ENCODE measurements around the gene FOXP1. TPM values are rescaled to one million over a fixed set of nuclear protein-coding genes. Genes with fewer than 3 reads are reported as not detected.

FOXP1 gene
- total RNA-seq, 3 donors from 2014 or later: 61.9 to 267 (median 146) TPM

DNA sequence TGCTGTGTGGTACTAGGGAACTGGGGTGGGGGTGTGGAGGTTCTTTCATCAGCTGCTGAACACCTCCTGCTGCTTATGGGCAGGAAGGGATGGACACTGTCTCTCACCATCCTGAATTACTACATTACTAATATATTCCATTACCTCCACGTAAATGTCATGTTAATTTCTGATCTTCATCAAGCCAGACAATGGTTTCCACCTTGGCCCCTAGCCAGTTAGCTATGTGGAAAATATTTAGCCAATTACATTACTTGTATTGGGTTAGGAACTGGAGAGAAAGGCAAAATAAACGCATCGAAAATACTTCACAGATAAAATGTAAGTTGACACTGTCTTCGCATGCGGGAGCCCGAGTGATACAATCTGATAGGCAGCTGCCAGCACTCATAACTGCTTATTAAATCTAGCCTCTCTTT lies 95.1 kb downstream of the FOXP1 start:
- no peaks in the 10 kb centered on the region for H3K36me3 ChIP-seq
- intact Hi-C loops (cut with DNase I; ENCODE audit: low total_unique reads): no loop called here
- no peaks in the 10 kb centered on the region for H3K9me3 ChIP-seq
- H3K4me3 ChIP-seq: no peak overlapping the region
- H3K4me1 ChIP-seq: peaks cover 0 to 5% of the 10 kb centered on the region in 2 donors
- no peak overlapping the region for H3K27ac ChIP-seq
- no peak for TF ChIP-seq POLR2A (IDR thresholded peaks at IDR 0.05)
- TF ChIP-seq POLR2AphosphoS5 (IDR thresholded peaks at IDR 0.05): no peak
- TF ChIP-seq, protein P1, sequence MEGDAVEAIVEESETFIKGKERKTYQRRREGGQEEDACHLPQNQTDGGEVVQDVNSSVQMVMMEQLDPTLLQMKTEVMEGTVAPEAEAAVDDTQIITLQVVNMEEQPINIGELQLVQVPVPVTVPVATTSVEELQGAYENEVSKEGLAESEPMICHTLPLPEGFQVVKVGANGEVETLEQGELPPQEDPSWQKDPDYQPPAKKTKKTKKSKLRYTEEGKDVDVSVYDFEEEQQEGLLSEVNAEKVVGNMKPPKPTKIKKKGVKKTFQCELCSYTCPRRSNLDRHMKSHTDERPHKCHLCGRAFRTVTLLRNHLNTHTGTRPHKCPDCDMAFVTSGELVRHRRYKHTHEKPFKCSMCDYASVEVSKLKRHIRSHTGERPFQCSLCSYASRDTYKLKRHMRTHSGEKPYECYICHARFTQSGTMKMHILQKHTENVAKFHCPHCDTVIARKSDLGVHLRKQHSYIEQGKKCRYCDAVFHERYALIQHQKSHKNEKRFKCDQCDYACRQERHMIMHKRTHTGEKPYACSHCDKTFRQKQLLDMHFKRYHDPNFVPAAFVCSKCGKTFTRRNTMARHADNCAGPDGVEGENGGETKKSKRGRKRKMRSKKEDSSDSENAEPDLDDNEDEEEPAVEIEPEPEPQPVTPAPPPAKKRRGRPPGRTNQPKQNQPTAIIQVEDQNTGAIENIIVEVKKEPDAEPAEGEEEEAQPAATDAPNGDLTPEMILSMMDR (IDR thresholded peaks at IDR 0.05): no peak
- DNase-seq (ENCODE audit: low spot score in 2 of 2): no peak
- H3K27me3 ChIP-seq: no peaks in the 10 kb centered on the region

DNA sequence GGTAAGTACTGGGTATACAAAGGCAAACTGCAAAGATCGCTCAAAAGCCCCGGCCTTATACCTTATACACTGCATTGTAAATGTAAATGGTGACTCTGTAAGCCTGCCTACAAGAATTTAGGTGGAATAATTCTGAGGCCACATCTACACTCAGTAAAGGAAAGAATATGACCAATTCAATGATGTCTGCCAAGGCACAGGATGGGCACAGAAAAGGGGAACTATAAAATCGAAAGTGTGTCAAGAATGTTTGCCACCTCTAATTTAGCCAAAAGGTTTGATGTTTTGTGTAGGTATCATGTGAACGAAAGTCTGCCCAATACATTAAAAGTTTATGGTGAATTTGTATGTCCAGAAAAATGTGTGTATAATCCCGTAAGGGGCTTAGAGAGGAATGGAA lies 96.1 kb downstream of the FOXP1 start:
- Histone ChIP-seq H3K9me3 (no peaks in the 10 kb centered on the region), H3K4me3 (no peak overlapping the region), H3K4me1 (peaks cover 0 to 5% of the 10 kb centered on the region in 2 donors), H3K27me3 (no peaks in the 10 kb centered on the region), H3K27ac (no peak overlapping the region), H3K36me3 (no peaks in the 10 kb centered on the region)
- TF ChIP-seq POLR2AphosphoS5 (IDR thresholded peaks at IDR 0.05) (no peak), POLR2A (IDR thresholded peaks at IDR 0.05) (no peak)
- TF ChIP-seq, protein P1 (IDR thresholded peaks at IDR 0.05): no peak
- intact Hi-C loops (cut with DNase I; ENCODE audit: low total_unique reads): no loop called here
- DNase-seq (ENCODE audit: low spot score in 2 of 2): no peak

DNA sequence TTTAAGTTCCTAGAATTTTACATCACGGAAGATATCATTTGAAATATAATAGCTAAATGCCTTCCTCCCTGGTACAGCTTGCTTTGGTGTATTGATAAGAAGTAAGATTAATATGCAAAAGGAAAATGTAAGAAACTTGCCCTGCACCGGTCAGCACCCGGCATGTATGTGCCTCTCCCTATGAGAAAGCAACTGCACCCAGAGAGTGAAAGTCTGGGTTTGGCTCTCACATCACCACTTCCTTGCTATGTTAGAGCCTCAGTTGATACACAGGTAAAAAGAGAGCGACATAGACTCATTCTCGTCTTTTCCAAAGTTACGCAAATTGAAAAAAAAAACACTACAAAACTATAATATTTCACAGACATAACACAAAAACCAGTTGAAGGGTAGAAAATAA lies 96.7 kb downstream of the FOXP1 start:
- no peaks in the 10 kb centered on the region for H3K9me3 ChIP-seq
- intact Hi-C loops (cut with DNase I; ENCODE audit: low total_unique reads): no loop called here
- DNase-seq (ENCODE audit: low spot score in 2 of 2): no peak
- H3K27ac ChIP-seq: no peak overlapping the region
- no peak overlapping the region for H3K4me3 ChIP-seq
- no peaks in the 10 kb centered on the region for H3K27me3 ChIP-seq
- TF ChIP-seq POLR2A (IDR thresholded peaks at IDR 0.05): no peak
- TF ChIP-seq, protein P1 (IDR thresholded peaks at IDR 0.05): no peak
- no peak for TF ChIP-seq POLR2AphosphoS5 (IDR thresholded peaks at IDR 0.05)
- H3K4me1 ChIP-seq: peaks cover 0 to 5% of the 10 kb centered on the region in 2 donors
- no peaks in the 10 kb centered on the region for H3K36me3 ChIP-seq

DNA sequence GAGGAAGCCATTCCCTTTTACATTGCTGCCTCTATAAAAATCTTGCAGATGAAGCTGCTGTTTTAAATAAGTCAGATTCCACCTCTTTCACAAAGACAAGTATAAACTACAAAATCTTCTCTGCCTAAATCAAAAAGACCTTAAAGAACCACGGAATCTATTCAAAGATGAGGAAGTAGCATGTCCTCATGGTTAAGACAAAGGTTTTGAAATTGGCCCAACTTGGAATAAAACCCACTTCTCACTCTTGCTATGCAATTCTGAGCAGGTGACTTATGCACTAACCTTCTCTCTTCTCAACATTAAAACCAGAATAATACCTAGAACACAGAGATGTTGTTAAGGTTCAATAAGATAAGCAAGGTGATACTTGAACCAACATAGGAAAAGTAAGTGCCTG lies 97.6 kb downstream of the FOXP1 start:
- TF ChIP-seq, protein P1 (IDR thresholded peaks at IDR 0.05): no peak
- TF ChIP-seq POLR2AphosphoS5 (IDR thresholded peaks at IDR 0.05) (no peak), POLR2A (IDR thresholded peaks at IDR 0.05) (no peak)
- intact Hi-C loops (cut with DNase I; ENCODE audit: low total_unique reads): no loop called here
- Histone ChIP-seq H3K36me3 (no peaks in the 10 kb centered on the region), H3K9me3 (no peaks in the 10 kb centered on the region), H3K27ac (no peak overlapping the region), H3K4me3 (no peak overlapping the region), H3K4me1 (peaks cover 0 to 5% of the 10 kb centered on the region in 2 donors), H3K27me3 (no peaks in the 10 kb centered on the region)
- DNase-seq (ENCODE audit: low spot score in 2 of 2): no peak

DNA sequence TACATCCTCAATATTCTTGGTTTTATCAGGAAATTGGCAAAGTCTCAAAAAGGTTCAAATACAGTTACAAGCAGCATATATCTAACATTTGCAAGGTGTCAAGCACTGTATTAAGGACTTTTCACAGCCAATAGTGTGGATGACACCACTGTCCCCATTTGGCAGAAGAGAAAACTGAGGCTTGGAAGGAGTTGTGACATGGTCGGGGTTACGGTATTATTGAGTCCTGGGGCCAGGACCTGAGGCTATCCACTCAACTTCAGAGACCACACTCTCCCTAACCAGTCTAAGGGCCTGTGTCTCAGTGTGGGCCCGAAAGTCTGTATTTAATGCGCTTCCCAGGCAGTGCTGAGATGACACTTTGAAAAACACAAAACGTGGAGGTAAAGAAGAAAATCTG lies 99.1 kb downstream of the FOXP1 start:
- intact Hi-C loops (cut with DNase I; ENCODE audit: low total_unique reads): no loop called here
- H3K4me3 ChIP-seq: no peak overlapping the region
- H3K27ac ChIP-seq: no peak overlapping the region
- H3K4me1 ChIP-seq: peaks cover 0 to 9% of the 10 kb centered on the region in 2 donors
- TF ChIP-seq POLR2AphosphoS5 (IDR thresholded peaks at IDR 0.05) (no peak), POLR2A (IDR thresholded peaks at IDR 0.05) (no peak)
- TF ChIP-seq, protein P1 (IDR thresholded peaks at IDR 0.05): no peak
- no peaks in the 10 kb centered on the region for H3K36me3 ChIP-seq
- H3K9me3 ChIP-seq: no peaks in the 10 kb centered on the region
- H3K27me3 ChIP-seq: no peaks in the 10 kb centered on the region
- no peak for DNase-seq (ENCODE audit: low spot score in 2 of 2)

Data from breast epithelium (tissue), 4 donors.